ENCODE data around the gene PSAPL1. TPM values are rescaled to one million over a fixed set of nuclear protein-coding genes. Genes with fewer than 3 reads are reported as not detected.

The PSAPL1 gene
- polyA plus RNA-seq, 2 donors: 0.04 to 0.39 TPM

GRCh38 chr4:7450775-7451433 lies 16.2 kb upstream of the PSAPL1 start:
- Histone ChIP-seq H3K4me3 (ENCODE audit: low read depth in 1 of 2, low read length in 2 of 2) (no peak overlapping the region), H3K9me3 (ENCODE audit: control insufficient read depth in 2 of 2, insufficient read depth in 1 of 2, low read depth in 1 of 2, low read length in 1 of 2) (no peaks in the 10 kb centered on the region)
- WGBS, 2 donors: 74 to 76% methylated on average over 5 of the region's 5 CpGs

DNA sequence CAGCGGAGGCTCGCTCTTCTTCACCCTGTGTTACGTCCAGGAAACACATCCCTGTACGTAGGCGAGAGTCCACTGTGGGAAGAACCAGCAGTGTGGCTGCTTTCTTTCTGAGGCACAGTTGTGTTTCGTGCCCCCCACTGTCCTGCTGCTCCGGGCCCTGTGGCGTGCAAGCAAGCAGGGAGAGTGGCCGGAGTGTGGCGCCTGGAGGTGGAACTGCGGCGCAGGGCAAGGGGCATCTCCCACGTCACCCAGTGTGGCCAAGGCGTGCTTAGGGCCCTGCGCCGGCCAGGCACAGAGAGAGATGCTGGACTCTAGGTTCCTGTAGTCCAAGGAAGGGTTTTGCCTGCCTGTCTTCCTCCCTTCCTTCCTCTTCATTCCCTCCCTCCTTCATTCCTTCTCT lies 13.3 kb upstream of the PSAPL1 start:
- 75 to 76% methylated on average over 16 of the region's 16 CpGs for WGBS, 2 donors
- no peak overlapping the region for H3K4me3 ChIP-seq (ENCODE audit: low read depth in 1 of 2, low read length in 2 of 2)
- no peaks in the 10 kb centered on the region for H3K36me3 ChIP-seq (ENCODE audit: control insufficient read depth in 2 of 2, insufficient read depth in 2 of 2, low read length in 1 of 2)
- H3K4me1 ChIP-seq (ENCODE audit: control insufficient read depth in 2 of 2, insufficient read depth in 2 of 2, low read length in 1 of 2): peaks cover 0 to 5% of the 10 kb centered on the region in 2 donors
- no peaks in the 10 kb centered on the region for H3K9me3 ChIP-seq (ENCODE audit: control insufficient read depth in 2 of 2, insufficient read depth in 1 of 2, low read depth in 1 of 2, low read length in 1 of 2)
- H3K27me3 ChIP-seq (ENCODE audit: control insufficient read depth in 1 of 2, insufficient read depth in 2 of 2, low read length in 2 of 2): no peaks in the 10 kb centered on the region
- no peak overlapping the region for H3K27ac ChIP-seq (ENCODE audit: low read depth in 2 of 2, low read length in 1 of 2)

More at GRCh38 chr4:7450775-7451433, 16.2 kb upstream of the PSAPL1 start:
- Histone ChIP-seq H3K4me1 (ENCODE audit: control insufficient read depth in 2 of 2, insufficient read depth in 2 of 2, low read length in 1 of 2) (no peaks in the 10 kb centered on the region), H3K27me3 (ENCODE audit: control insufficient read depth in 1 of 2, insufficient read depth in 2 of 2, low read length in 2 of 2) (no peaks in the 10 kb centered on the region), H3K36me3 (ENCODE audit: control insufficient read depth in 2 of 2, insufficient read depth in 2 of 2, low read length in 1 of 2) (no peaks in the 10 kb centered on the region), H3K27ac (ENCODE audit: low read depth in 2 of 2, low read length in 1 of 2) (no peak overlapping the region)

- WGBS, 2 donors: 80 to 88% methylated on average over 3 of the region's 3 CpGs
- Histone ChIP-seq H3K36me3 (ENCODE audit: control insufficient read depth in 2 of 2, insufficient read depth in 2 of 2, low read length in 1 of 2) (no peaks in the 10 kb centered on the region), H3K4me3 (ENCODE audit: low read depth in 1 of 2, low read length in 2 of 2) (no peak overlapping the region), H3K9me3 (ENCODE audit: control insufficient read depth in 2 of 2, insufficient read depth in 1 of 2, low read depth in 1 of 2, low read length in 1 of 2) (no peaks in the 10 kb centered on the region), H3K27ac (ENCODE audit: low read depth in 2 of 2, low read length in 1 of 2) (no peak overlapping the region), H3K4me1 (ENCODE audit: control insufficient read depth in 2 of 2, insufficient read depth in 2 of 2, low read length in 1 of 2) (peaks cover 0 to 5% of the 10 kb centered on the region in 2 donors), H3K27me3 (ENCODE audit: control insufficient read depth in 1 of 2, insufficient read depth in 2 of 2, low read length in 2 of 2) (no peaks in the 10 kb centered on the region)
These were observed 12.5 kb upstream of the PSAPL1 start for GRCh38 chr4:7447236-7447635.

GRCh38 chr4:7444731-7445130 lies 10.0 kb upstream of the PSAPL1 start:
- Histone ChIP-seq H3K27me3 (ENCODE audit: control insufficient read depth in 1 of 2, insufficient read depth in 2 of 2, low read length in 2 of 2) (no peaks in the 10 kb centered on the region), H3K36me3 (ENCODE audit: control insufficient read depth in 2 of 2, insufficient read depth in 2 of 2, low read length in 1 of 2) (no peaks in the 10 kb centered on the region), H3K4me3 (ENCODE audit: low read depth in 1 of 2, low read length in 2 of 2) (no peak overlapping the region), H3K27ac (ENCODE audit: low read depth in 2 of 2, low read length in 1 of 2) (no peak overlapping the region), H3K9me3 (ENCODE audit: control insufficient read depth in 2 of 2, insufficient read depth in 1 of 2, low read depth in 1 of 2, low read length in 1 of 2) (peaks cover 0 to under 1% of the 10 kb centered on the region in 2 donors), H3K4me1 (ENCODE audit: control insufficient read depth in 2 of 2, insufficient read depth in 2 of 2, low read length in 1 of 2) (peaks cover 0 to 5% of the 10 kb centered on the region in 2 donors)
- 59 to 66% methylated on average over 12 of the region's 12 CpGs for WGBS, 2 donors

GRCh38 chr4:7444314-7444713 lies 9.6 kb upstream of the PSAPL1 start:
- H3K36me3 ChIP-seq (ENCODE audit: control insufficient read depth in 2 of 2, insufficient read depth in 2 of 2, low read length in 1 of 2): no peaks in the 10 kb centered on the region
- H3K4me3 ChIP-seq (ENCODE audit: low read depth in 1 of 2, low read length in 2 of 2): no peak overlapping the region
- H3K27me3 ChIP-seq (ENCODE audit: control insufficient read depth in 1 of 2, insufficient read depth in 2 of 2, low read length in 2 of 2): peaks cover 0 to 3% of the 10 kb centered on the region in 2 donors
- peaks cover 0 to 5% of the 10 kb centered on the region in 2 donors for H3K4me1 ChIP-seq (ENCODE audit: control insufficient read depth in 2 of 2, insufficient read depth in 2 of 2, low read length in 1 of 2)
- peaks cover 0 to 5% of the 10 kb centered on the region in 2 donors for H3K9me3 ChIP-seq (ENCODE audit: control insufficient read depth in 2 of 2, insufficient read depth in 1 of 2, low read depth in 1 of 2, low read length in 1 of 2)
- WGBS, 2 donors: 88 to 97% methylated on average over 3 of the region's 3 CpGs
- no peak overlapping the region for H3K27ac ChIP-seq (ENCODE audit: low read depth in 2 of 2, low read length in 1 of 2)

DNA sequence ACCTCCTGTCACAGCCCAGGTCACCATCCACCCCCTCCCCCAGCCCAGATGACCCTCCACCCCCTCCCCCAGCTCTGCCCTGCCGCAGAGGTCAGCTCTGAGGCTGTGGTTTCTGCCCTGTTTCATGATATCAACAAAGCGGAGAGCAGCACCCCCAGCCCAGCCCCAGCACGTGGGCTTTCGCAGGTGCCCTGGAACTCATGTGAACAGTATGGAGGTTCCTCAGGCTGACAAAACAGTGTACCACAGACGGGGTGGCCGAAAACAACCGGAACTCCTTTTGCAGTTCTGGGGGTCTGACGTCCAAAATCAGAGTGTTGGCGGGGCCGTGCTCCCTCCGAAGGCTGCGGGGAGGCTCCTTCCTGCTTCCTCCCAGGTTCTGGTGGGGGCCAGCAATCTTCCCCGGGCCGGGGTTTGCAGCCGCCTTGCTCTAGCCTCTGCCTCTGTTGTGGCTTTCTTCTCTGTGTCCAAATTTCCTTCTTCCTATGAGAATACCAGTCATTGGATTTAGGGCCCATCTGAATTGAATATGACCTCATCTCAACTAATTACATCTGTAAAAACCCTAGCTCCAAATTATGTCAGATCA lies 7.9 kb upstream of the PSAPL1 start:
- no peaks in the 10 kb centered on the region for H3K36me3 ChIP-seq (ENCODE audit: control insufficient read depth in 2 of 2, insufficient read depth in 2 of 2, low read length in 1 of 2)
- peaks cover 0 to 3% of the 10 kb centered on the region in 2 donors for H3K27me3 ChIP-seq (ENCODE audit: control insufficient read depth in 1 of 2, insufficient read depth in 2 of 2, low read length in 2 of 2)
- H3K4me3 ChIP-seq (ENCODE audit: low read depth in 1 of 2, low read length in 2 of 2): no peak overlapping the region
- no peak overlapping the region for H3K27ac ChIP-seq (ENCODE audit: low read depth in 2 of 2, low read length in 1 of 2)
- 56 to 66% methylated on average over 15 of the region's 15 CpGs for WGBS, 2 donors
- peaks cover 0 to 5% of the 10 kb centered on the region in 2 donors for H3K4me1 ChIP-seq (ENCODE audit: control insufficient read depth in 2 of 2, insufficient read depth in 2 of 2, low read length in 1 of 2)
- peaks cover 0 to 5% of the 10 kb centered on the region in 2 donors for H3K9me3 ChIP-seq (ENCODE audit: control insufficient read depth in 2 of 2, insufficient read depth in 1 of 2, low read depth in 1 of 2, low read length in 1 of 2)

DNA sequence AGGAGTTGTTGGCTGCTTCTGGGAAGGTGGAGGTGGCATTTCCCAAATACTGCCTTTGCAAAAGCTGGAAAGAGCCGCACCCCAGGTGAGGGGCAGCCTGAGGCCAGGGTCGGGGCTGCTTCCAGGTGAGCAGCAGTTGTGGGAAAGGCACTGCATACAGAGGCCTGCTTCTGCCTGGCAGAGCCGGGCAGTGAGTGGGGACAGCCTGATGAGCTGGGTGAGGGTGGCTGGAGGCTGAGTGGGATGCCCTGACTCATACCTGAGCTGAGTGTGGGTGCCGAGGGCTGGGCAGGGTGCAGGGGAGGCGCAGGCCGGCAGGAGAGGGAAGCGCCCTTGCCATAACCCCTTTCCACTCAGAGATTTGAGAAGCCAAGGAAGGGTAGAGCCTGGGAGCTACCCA lies 6.5 kb upstream of the PSAPL1 start:
- Histone ChIP-seq H3K4me1 (ENCODE audit: control insufficient read depth in 2 of 2, insufficient read depth in 2 of 2, low read length in 1 of 2) (peaks cover 0 to 5% of the 10 kb centered on the region in 2 donors), H3K27me3 (ENCODE audit: control insufficient read depth in 1 of 2, insufficient read depth in 2 of 2, low read length in 2 of 2) (peaks cover 0 to 3% of the 10 kb centered on the region in 2 donors), H3K9me3 (ENCODE audit: control insufficient read depth in 2 of 2, insufficient read depth in 1 of 2, low read depth in 1 of 2, low read length in 1 of 2) (peaks cover 0 to 5% of the 10 kb centered on the region in 2 donors), H3K4me3 (ENCODE audit: low read depth in 1 of 2, low read length in 2 of 2) (no peak overlapping the region), H3K36me3 (ENCODE audit: control insufficient read depth in 2 of 2, insufficient read depth in 2 of 2, low read length in 1 of 2) (no peaks in the 10 kb centered on the region), H3K27ac (ENCODE audit: low read depth in 2 of 2, low read length in 1 of 2) (no peak overlapping the region)
- WGBS, 2 donors: 77% methylated on average over 6 to 7 of the region's 7 CpGs

DNA sequence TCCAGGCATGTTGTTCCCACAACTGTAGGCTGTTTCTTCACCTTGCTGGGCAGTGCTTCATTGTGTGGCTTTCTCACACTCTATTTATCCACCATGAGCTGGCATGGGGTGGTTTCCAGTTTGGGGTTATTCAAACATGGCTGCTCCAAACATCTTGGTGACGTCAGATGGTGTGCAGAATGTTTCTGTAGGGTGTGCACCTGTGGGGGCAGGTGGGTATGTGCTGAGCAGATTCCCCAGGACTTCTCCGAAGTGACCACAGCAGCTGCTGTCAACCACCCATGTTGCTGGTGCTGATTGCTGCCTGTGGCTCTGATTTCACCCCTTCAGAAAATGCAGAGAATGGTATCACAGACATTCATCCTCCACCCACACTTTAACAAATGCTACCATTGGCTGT lies 5.0 kb upstream of the PSAPL1 start:
- peaks cover 0 to 3% of the 10 kb centered on the region in 2 donors for H3K27me3 ChIP-seq (ENCODE audit: control insufficient read depth in 1 of 2, insufficient read depth in 2 of 2, low read length in 2 of 2)
- 85 to 93% methylated on average over 2 of the region's 2 CpGs for WGBS, 2 donors
- peaks cover 0 to 5% of the 10 kb centered on the region in 2 donors for H3K9me3 ChIP-seq (ENCODE audit: control insufficient read depth in 2 of 2, insufficient read depth in 1 of 2, low read depth in 1 of 2, low read length in 1 of 2)

DNA sequence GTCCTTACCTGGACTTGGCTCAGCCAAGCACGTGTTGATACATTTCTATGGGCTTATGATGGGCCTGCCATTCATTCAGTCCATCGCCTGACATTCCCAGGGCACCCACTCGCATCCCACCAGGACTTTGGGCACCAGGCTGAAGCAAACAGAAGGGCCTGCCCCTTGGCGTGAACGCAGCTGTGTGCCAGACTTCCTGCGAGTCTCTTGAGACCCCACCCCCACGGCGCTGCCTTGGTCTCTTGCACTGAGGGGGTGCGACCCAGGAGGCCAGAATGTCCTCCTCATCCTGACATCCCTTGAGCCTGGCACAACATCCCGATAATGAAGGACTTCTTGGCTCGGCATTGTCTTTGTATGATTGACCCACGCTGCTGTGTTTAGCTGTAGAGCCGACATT lies 1.5 kb upstream of the PSAPL1 start:
- no peak overlapping the region for H3K4me3 ChIP-seq (ENCODE audit: low read depth in 1 of 2, low read length in 2 of 2)
- peaks cover 0 to 3% of the 10 kb centered on the region in 2 donors for H3K27me3 ChIP-seq (ENCODE audit: control insufficient read depth in 1 of 2, insufficient read depth in 2 of 2, low read length in 2 of 2)
- H3K27ac ChIP-seq (ENCODE audit: low read depth in 2 of 2, low read length in 1 of 2): no peak overlapping the region
- H3K4me1 ChIP-seq (ENCODE audit: control insufficient read depth in 2 of 2, insufficient read depth in 2 of 2, low read length in 1 of 2): peaks cover 5 to 9% of the 10 kb centered on the region in 2 donors
- peaks cover 0 to 5% of the 10 kb centered on the region in 2 donors for H3K9me3 ChIP-seq (ENCODE audit: control insufficient read depth in 2 of 2, insufficient read depth in 1 of 2, low read depth in 1 of 2, low read length in 1 of 2)
- WGBS, 2 donors: 81 to 86% methylated on average over 13 of the region's 13 CpGs
- H3K36me3 ChIP-seq (ENCODE audit: control insufficient read depth in 2 of 2, insufficient read depth in 2 of 2, low read length in 1 of 2): no peaks in the 10 kb centered on the region

More for the DNA sequence above, 5.0 kb upstream of the PSAPL1 start:
- Histone ChIP-seq H3K27ac (ENCODE audit: low read depth in 2 of 2, low read length in 1 of 2) (no peak overlapping the region), H3K4me3 (ENCODE audit: low read depth in 1 of 2, low read length in 2 of 2) (no peak overlapping the region), H3K4me1 (ENCODE audit: control insufficient read depth in 2 of 2, insufficient read depth in 2 of 2, low read length in 1 of 2) (peaks cover 0 to 3% of the 10 kb centered on the region in 2 donors), H3K36me3 (ENCODE audit: control insufficient read depth in 2 of 2, insufficient read depth in 2 of 2, low read length in 1 of 2) (no peaks in the 10 kb centered on the region)
